Renal pelvis (tissue), 12 donors: ENCODE measurements around the gene BTNL9. TPM values are rescaled to one million over a fixed set of nuclear protein-coding genes. Genes with fewer than 3 reads are reported as not detected.
"Not testable (repeated sequence)": the region's sequence is repeated elsewhere in the genome, so short reads cannot be mapped to it uniquely, and the experiment has no call there.

Experiments used
- DNase-seq: peaks from one replicate; pipeline ENCODE4 v3.0.0-alpha.2; 2013
- long read RNA-seq, 16 experiments: transcript quantifications; one replicate each; lab custom pipeline, GENCODE V29; 2026
- polyA plus RNA-seq, 3 donors: library from polyadenylated mRNA; unstranded; fragments of 120-200 nt; gene quantifications; one replicate each; pipeline ENCODE4 v1.2.1, GENCODE V29; 2013; ENCODE audit not compliant: insufficient read length in 3 of 3

The BTNL9 gene
- 10 to 100 TPM in 2 of 3 donors, 1 to 10 TPM in 1; 5.3 to 14.7 (median 10.2) TPM for polyA plus RNA-seq
- long read RNA-seq, donor 1 = 0 reads
- long read RNA-seq, donor 2 = 0 reads
- long read RNA-seq, donor 3 = 0 reads
- long read RNA-seq, donor 4 = 0 reads
- long read RNA-seq, donor 5 = 0 reads
- long read RNA-seq, donor 6, partial matches to known transcripts = 0 of 1 reads
- long read RNA-seq, donor 6, other reads (novel, unspliced or antisense) = 0 of 1 reads
- long read RNA-seq, donor 7 = 0 reads
- long read RNA-seq, donor 8 = 0 reads
- long read RNA-seq, donor 9 = 0 reads
- long read RNA-seq, donor 10 = 0 reads
- long read RNA-seq, donor 11 = 0 reads
- long read RNA-seq, donor 12, partial matches to known transcripts = 0 of 1 reads
- long read RNA-seq, donor 12, other reads (novel, unspliced or antisense) = 0 of 1 reads
- long read RNA-seq, donor 13 = 0 reads
- long read RNA-seq, donor 14 = 0 reads
- long read RNA-seq, donor 15 = 0 reads
- long read RNA-seq, donor 16 = 0 reads

GRCh38 chr5:181039931-181040630, at the start of gene BTNL9:
BTNL9 (plus strand) TSS chr5:181040266; CDS start chr5:181045490, 5,224 bp downstream.
- DNase-seq = peak; percentile 57

- no peak for DNase-seq
These were observed 49.2 kb upstream of the BTNL9 start for GRCh38 chr5:180990882-180991242.

- DNase-seq = no peak
These were observed 38.1 kb upstream of the BTNL9 start for GRCh38 chr5:181001947-181002346.

- DNase-seq = no peak
These were observed 34.3 kb upstream of the BTNL9 start for GRCh38 chr5:181005791-181006190.

GRCh38 chr5:181008136-181008535, 31.9 kb upstream of the BTNL9 start:
- DNase-seq = no peak

- DNase-seq = not testable (repeated sequence)
These were observed 30.0 kb upstream of the BTNL9 start for GRCh38 chr5:181010018-181010417.

- DNase-seq = not testable (repeated sequence)
These were observed 25.4 kb upstream of the BTNL9 start for GRCh38 chr5:181014654-181015053.

- not testable (repeated sequence) for DNase-seq
These were observed 22.6 kb upstream of the BTNL9 start for GRCh38 chr5:181017448-181017847.

GRCh38 chr5:181020688-181021087, 19.4 kb upstream of the BTNL9 start:
- DNase-seq = no peak

- no peak for DNase-seq
These were observed 15.6 kb upstream of the BTNL9 start for GRCh38 chr5:181024245-181025064.

GRCh38 chr5:181027452-181028031, 12.5 kb upstream of the BTNL9 start:
- DNase-seq = no peak

GRCh38 chr5:181028032-181028819, 11.8 kb upstream of the BTNL9 start:
- no peak for DNase-seq

GRCh38 chr5:181031716-181032115, 8.3 kb upstream of the BTNL9 start:
- DNase-seq = no peak

- DNase-seq = no peak
These were observed 3.9 kb upstream of the BTNL9 start for GRCh38 chr5:181035991-181036815.

GRCh38 chr5:181036816-181037364, 3.2 kb upstream of the BTNL9 start:
- no peak for DNase-seq

GRCh38 chr5:181037365-181037861, 2.7 kb upstream of the BTNL9 start:
- no peak for DNase-seq

GRCh38 chr5:181039471-181039870, 595 bp upstream of the BTNL9 start:
- no peak for DNase-seq

- DNase-seq = no peak
These were observed 522 bp downstream of the BTNL9 start for GRCh38 chr5:181040631-181040945.

GRCh38 chr5:181041043-181041442, 977 bp downstream of the BTNL9 start:
- DNase-seq = no peak
